HepG2 (cell line): Measurements from ENCODE around the gene KLHL40. TPM values are rescaled to one million over a fixed set of nuclear protein-coding genes. Genes with fewer than 3 reads are reported as not detected.

Source experiments
- ATRX ChIP-seq: sonication (generic); formaldehyde crosslinking; IDR thresholded peaks from 2 replicates; pipeline ENCODE4 v1.4.0; 2020; ENCODE audit warnings: missing genetic modification reagents, borderline replicate concordance
- BORCS8-MEF2B ChIP-seq: sonication (generic); formaldehyde crosslinking; IDR thresholded peaks from 2 replicates; pipeline ENCODE4 v1.8.0; 2022; ENCODE audit warnings: mild to moderate bottlenecking, missing genetic modification reagents
- ELF1 ChIP-seq: sonication (generic); formaldehyde crosslinking; IDR thresholded peaks from 2 replicates; pipeline ENCODE4 v1.4.0; 2020; ENCODE audit warnings: missing genetic modification reagents
- ELF3 ChIP-seq: IDR thresholded peaks from 2 replicates; pipeline ENCODE4 v1.6.1; 2016; ENCODE audit warnings: missing genetic modification reagents, missing compliant biosample characterization
- EP300 ChIP-seq, 3 experiments: sonication (generic) in 1 of 3; formaldehyde crosslinking in 1 of 3; IDR thresholded peaks; 2 replicates each; pipeline versions ENCODE4 v1.5.1 to v1.6.1; 2011 to 2020; ENCODE audit warnings: low read depth in 2 of 3, low read length in 2 of 3, borderline replicate concordance in 1 of 3, improper control_type of control experiment in 1 of 3, mild to moderate bottlenecking in 1 of 3, missing genetic modification reagents in 1 of 3, moderate library complexity in 1 of 3
- HDAC6 ChIP-seq: fragments of 200-600 bp; sonication (generic); IDR thresholded peaks from 2 replicates; pipeline ENCODE4 v1.7.0; 2017; ENCODE audit warnings: mild to moderate bottlenecking, antibody characterized with exemption, low read length, low read depth
- HNF4A ChIP-seq: sonication (generic); formaldehyde crosslinking; IDR thresholded peaks from 2 replicates; pipeline ENCODE4 v1.4.0; 2020; ENCODE audit warnings: missing genetic modification reagents
- ISL2 ChIP-seq: sonication (generic); formaldehyde crosslinking; IDR thresholded peaks from 2 replicates; pipeline ENCODE4 v1.5.0; 2020; ENCODE audit warnings: missing genetic modification reagents
- KDM2A ChIP-seq: sonication (generic); formaldehyde crosslinking; IDR thresholded peaks from 2 replicates; pipeline ENCODE4 v1.4.0; 2020; ENCODE audit warnings: low read depth, missing genetic modification reagents, borderline replicate concordance
- KLF13 ChIP-seq: sonication (generic); formaldehyde crosslinking; IDR thresholded peaks from 2 replicates; pipeline ENCODE4 v1.4.0; 2020; ENCODE audit warnings: mild to moderate bottlenecking, missing genetic modification reagents
- MAZ ChIP-seq, 2 experiments: sonication (generic) in 1 of 2; formaldehyde crosslinking in 1 of 2; IDR thresholded peaks; 2 replicates each; pipeline versions ENCODE4 v1.5.0 to v1.6.1; 2012 to 2020; ENCODE audit warnings: low read depth in 2 of 2, mild to moderate bottlenecking in 2 of 2, borderline replicate concordance in 1 of 2, improper control_type of control experiment in 1 of 2, low read length in 1 of 2, missing genetic modification reagents in 1 of 2, moderate library complexity in 1 of 2
- NFKBIZ ChIP-seq: IDR thresholded peaks from 2 replicates; pipeline ENCODE4 v1.6.1; 2018; ENCODE audit warnings: missing genetic modification reagents, missing compliant biosample characterization
- NFYC ChIP-seq: IDR thresholded peaks from 2 replicates; pipeline ENCODE4 v1.6.1; 2016; ENCODE audit warnings: missing genetic modification reagents, missing compliant biosample characterization
- POLR2A ChIP-seq, 2 experiments: IDR thresholded peaks; 2 replicates each; pipeline ENCODE4 v1.6.1; 2011; ENCODE audit warnings: low read depth in 2 of 2, low read length in 2 of 2, mild to moderate bottlenecking in 1 of 2, moderate library complexity in 1 of 2; ENCODE audit not compliant: insufficient read depth in 1 of 2
- RORA ChIP-seq: sonication (generic); formaldehyde crosslinking; IDR thresholded peaks from 2 replicates; pipeline ENCODE4 v1.5.0; 2020; ENCODE audit warnings: mild to moderate bottlenecking, missing genetic modification reagents, moderate library complexity
- SNRNP70 ChIP-seq: fragments of 200-400 bp; formaldehyde crosslinking; IDR thresholded peaks from 2 replicates; pipeline ENCODE4 v1.6.1; 2017; ENCODE audit warnings: mild to moderate bottlenecking, low read depth, low read length, moderate library complexity
- ZFP62 ChIP-seq: sonication (generic); formaldehyde crosslinking; IDR thresholded peaks from 2 replicates; pipeline ENCODE4 v1.4.0; 2020; ENCODE audit warnings: missing genetic modification reagents
- ZNF136 ChIP-seq: sonication (generic); formaldehyde crosslinking; IDR thresholded peaks from 2 replicates; pipeline ENCODE4 v1.8.1; 2022; ENCODE audit warnings: low read depth, mild to moderate bottlenecking, moderate library complexity, missing genetic modification reagents
- ZNF335 ChIP-seq: sonication (generic); formaldehyde crosslinking; IDR thresholded peaks from 2 replicates; pipeline ENCODE4 v1.4.0; 2020; ENCODE audit warnings: missing genetic modification reagents
- polyA plus RNA-seq, 8 experiments: library from polyadenylated mRNA; depleted of rRNA in 3 of 8; stranded (reverse) in 7 of 8; unstranded in 1 of 8; fragments of >200 nt; fragmentation: Illumina TruSeq in 4 of 8; extraction: Trizol in 4 of 8; gene quantifications; 2 replicates each; pipeline versions ENCODE4 v1.2.1 to v1.2.3, GENCODE V29; 2011 to 2016; ENCODE audit warnings: low read depth in 4 of 8, missing spikeins in 1 of 8, mixed read lengths in 1 of 8; ENCODE audit not compliant: insufficient read depth in 1 of 8
- total RNA-seq, 5 experiments: library from RNA; depleted of rRNA; stranded (reverse); fragments of >200 nt; fragmentation: Illumina TruSeq; extraction: Trizol; gene quantifications; 2 replicates each; pipeline ENCODE4 v1.2.3, GENCODE V29; 2016; ENCODE audit warnings: low read depth in 1 of 5
- TF ChIP-seq, protein P1 (sequence below): fragments of 450-650 bp; IDR thresholded peaks from 2 replicates; pipeline ENCODE4 v1.6.1; 2016
- TF ChIP-seq, protein P2 (sequence below), 2 experiments: sonication (generic) in 1 of 2; formaldehyde crosslinking in 1 of 2; IDR thresholded peaks; 2 replicates each; pipeline versions ENCODE4 v1.4.0 to v1.6.1; 2018 to 2020; ENCODE audit warnings: missing genetic modification reagents in 2 of 2, borderline replicate concordance in 1 of 2, low read depth in 1 of 2, mild to moderate bottlenecking in 1 of 2, missing biosample characterization in 1 of 2
- TF ChIP-seq, protein P3 (sequence below): sonication (generic); formaldehyde crosslinking; IDR thresholded peaks from 2 replicates; pipeline ENCODE4 v1.4.0; 2020; ENCODE audit warnings: missing genetic modification reagents
- TF ChIP-seq, protein P4 (sequence below): sonication (generic); formaldehyde crosslinking; IDR thresholded peaks from 2 replicates; pipeline ENCODE4 v1.8.1; 2022; ENCODE audit warnings: mild to moderate bottlenecking, missing genetic modification reagents

Gene KLHL40
- total and polyA plus RNA-seq, 2 of the 13 experiments (the other 11 are each of a cell fraction or from before 2014, with no cell fraction given), result not detected

DNA sequence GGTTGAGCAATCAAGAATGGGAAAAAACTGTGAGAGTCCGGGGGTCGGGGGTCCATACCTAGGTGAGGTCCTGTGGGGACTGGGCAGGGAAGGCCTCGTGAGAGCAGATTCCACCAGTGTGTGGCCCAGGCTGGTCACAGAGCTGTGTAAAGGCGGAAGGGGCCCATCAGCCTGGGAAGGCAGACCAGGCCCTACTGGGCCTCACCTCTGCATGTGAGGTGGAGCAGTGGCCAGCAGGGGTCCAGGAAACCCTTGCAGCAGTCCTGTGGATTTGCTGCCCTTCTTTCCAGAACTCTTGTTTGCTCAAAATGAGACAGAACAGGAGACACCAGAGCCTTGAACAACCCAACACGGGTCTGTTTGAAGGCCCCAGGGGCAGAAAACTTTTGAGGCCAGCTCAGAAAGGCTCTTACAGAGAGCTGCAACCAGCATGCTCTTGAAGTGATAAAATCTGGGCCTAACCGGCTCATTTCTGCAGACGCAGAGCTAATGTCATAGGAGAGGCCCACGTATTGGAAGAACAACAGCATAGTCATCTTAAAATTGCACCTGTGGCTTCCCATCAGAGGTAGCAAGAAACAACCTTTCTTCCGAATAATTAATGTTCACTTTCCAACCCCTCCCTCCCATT, 47.6 kb downstream of the KLHL40 start (continued):
- TF ChIP-seq, protein P1, sequence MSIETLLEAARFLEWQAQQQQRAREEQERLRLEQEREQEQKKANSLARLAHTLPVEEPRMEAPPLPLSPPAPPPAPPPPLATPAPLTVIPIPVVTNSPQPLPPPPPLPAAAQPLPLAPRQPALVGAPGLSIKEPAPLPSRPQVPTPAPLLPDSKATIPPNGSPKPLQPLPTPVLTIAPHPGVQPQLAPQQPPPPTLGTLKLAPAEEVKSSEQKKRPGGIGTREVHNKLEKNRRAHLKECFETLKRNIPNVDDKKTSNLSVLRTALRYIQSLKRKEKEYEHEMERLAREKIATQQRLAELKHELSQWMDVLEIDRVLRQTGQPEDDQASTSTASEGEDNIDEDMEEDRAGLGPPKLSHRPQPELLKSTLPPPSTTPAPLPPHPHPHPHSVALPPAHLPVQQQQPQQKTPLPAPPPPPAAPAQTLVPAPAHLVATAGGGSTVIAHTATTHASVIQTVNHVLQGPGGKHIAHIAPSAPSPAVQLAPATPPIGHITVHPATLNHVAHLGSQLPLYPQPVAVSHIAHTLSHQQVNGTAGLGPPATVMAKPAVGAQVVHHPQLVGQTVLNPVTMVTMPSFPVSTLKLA, result no peak
- TF ChIP-seq ELF3 (CRISPR knock-in tag), result peak; percentile 37; the same call in 1 of the 2 replicates
- no peak for TF ChIP-seq KDM2A (CRISPR knock-in tag)
- TF ChIP-seq HNF4A (CRISPR knock-in tag), result no peak; the same call in 1 of the 2 replicates
- TF ChIP-seq EP300 (IDR thresholded peaks at IDR 0.05; ENCODE audit: low read depth in 2 of 2, low read length in 2 of 2), result peak in 1 of 2 experiments; percentile 20; a peak in 1 of 4 replicates
- no peak for TF ChIP-seq EP300 (CRISPR knock-in tag; IDR thresholded peaks at IDR 0.05; ENCODE audit: borderline replicate concordance)
- no peak for TF ChIP-seq HDAC6
- TF ChIP-seq SNRNP70, result no peak
- peak; percentile 61; the same call in 1 of the 2 replicates for TF ChIP-seq BORCS8-MEF2B
- no peak for TF ChIP-seq NFKBIZ (CRISPR knock-in tag)
- TF ChIP-seq, protein P2, sequence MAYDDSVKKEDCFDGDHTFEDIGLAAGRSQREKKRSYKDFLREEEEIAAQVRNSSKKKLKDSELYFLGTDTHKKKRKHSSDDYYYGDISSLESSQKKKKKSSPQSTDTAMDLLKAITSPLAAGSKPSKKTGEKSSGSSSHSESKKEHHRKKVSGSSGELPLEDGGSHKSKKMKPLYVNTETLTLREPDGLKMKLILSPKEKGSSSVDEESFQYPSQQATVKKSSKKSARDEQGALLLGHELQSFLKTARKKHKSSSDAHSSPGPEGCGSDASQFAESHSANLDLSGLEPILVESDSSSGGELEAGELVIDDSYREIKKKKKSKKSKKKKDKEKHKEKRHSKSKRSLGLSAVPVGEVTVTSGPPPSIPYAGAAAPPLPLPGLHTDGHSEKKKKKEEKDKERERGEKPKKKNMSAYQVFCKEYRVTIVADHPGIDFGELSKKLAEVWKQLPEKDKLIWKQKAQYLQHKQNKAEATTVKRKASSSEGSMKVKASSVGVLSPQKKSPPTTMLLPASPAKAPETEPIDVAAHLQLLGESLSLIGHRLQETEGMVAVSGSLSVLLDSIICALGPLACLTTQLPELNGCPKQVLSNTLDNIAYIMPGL (CRISPR knock-in tag; IDR thresholded peaks at IDR 0.05; ENCODE audit: borderline replicate concordance in 1 of 2, low read depth in 1 of 2), result peak in 1 of 2 experiments; percentile 72; a peak in 3 of 4 replicates
- no peak for TF ChIP-seq ZFP62 (CRISPR knock-in tag)
- TF ChIP-seq, protein P3, sequence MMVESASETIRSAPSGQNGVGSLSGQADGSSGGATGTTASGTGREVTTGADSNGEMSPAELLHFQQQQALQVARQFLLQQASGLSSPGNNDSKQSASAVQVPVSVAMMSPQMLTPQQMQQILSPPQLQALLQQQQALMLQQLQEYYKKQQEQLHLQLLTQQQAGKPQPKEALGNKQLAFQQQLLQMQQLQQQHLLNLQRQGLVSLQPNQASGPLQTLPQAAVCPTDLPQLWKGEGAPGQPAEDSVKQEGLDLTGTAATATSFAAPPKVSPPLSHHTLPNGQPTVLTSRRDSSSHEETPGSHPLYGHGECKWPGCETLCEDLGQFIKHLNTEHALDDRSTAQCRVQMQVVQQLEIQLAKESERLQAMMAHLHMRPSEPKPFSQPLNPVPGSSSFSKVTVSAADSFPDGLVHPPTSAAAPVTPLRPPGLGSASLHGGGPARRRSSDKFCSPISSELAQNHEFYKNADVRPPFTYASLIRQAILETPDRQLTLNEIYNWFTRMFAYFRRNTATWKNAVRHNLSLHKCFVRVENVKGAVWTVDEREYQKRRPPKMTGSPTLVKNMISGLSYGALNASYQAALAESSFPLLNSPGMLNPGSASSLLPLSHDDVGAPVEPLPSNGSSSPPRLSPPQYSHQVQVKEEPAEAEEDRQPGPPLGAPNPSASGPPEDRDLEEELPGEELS (CRISPR knock-in tag), result no peak
- no peak; a peak in 2 of 4 replicates for TF ChIP-seq POLR2A (IDR thresholded peaks at IDR 0.05; ENCODE audit: insufficient read depth in 1 of 2, low read depth in 2 of 2, low read length in 2 of 2)
- TF ChIP-seq MAZ (IDR thresholded peaks at IDR 0.05; ENCODE audit: borderline replicate concordance, low read depth, low read length), result 0 out of 2 replicates have a peak, but pooled peaks have one; percentile 23
- peak; percentile 23; the same call in 1 of the 2 replicates for TF ChIP-seq MAZ (CRISPR knock-in tag; IDR thresholded peaks at IDR 0.05; ENCODE audit: low read depth)
- TF ChIP-seq ATRX, result no peak
- no peak for TF ChIP-seq ZNF335 (CRISPR knock-in tag)
- peak; percentile 52; the same call in 1 of the 2 replicates for TF ChIP-seq ELF1
- TF ChIP-seq RORA (CRISPR knock-in tag), result no peak
- no peak for TF ChIP-seq NFYC (CRISPR knock-in tag)
- TF ChIP-seq ISL2 (CRISPR knock-in tag), result peak; percentile 28; the same call in 1 of the 2 replicates
- no peak for TF ChIP-seq KLF13 (CRISPR knock-in tag)
- TF ChIP-seq ZNF136 (CRISPR knock-in tag), result 0 out of 2 replicates have a peak, but pooled peaks have one; percentile 29
- TF ChIP-seq, protein P4, sequence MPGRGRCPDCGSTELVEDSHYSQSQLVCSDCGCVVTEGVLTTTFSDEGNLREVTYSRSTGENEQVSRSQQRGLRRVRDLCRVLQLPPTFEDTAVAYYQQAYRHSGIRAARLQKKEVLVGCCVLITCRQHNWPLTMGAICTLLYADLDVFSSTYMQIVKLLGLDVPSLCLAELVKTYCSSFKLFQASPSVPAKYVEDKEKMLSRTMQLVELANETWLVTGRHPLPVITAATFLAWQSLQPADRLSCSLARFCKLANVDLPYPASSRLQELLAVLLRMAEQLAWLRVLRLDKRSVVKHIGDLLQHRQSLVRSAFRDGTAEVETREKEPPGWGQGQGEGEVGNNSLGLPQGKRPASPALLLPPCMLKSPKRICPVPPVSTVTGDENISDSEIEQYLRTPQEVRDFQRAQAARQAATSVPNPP (CRISPR knock-in tag), result 0 out of 2 replicates have a peak, but pooled peaks have one; percentile 37
